Smooth muscle cell (in vitro differentiated cells): ENCODE data around the gene ZDHHC7. TPM values are rescaled to one million over a fixed set of nuclear protein-coding genes. Genes with fewer than 3 reads are reported as not detected.

Experiments
- DNase-seq: peaks from one replicate; lab custom pipeline; 2025; ENCODE audit not compliant: unreplicated experiment; lab: John Stamatoyannopoulos, UW
- H2AFZ ChIP-seq: fragments of 200-600 bp; sonication (generic); 2 replicates; pipeline ENCODE4 v1.6.0; 2016; ENCODE audit warnings: antibody characterized with exemption, low read depth, mild to moderate bottlenecking
- H3F3A ChIP-seq: fragments of 200-600 bp; sonication (generic); 2 replicates; pipeline ENCODE4 v1.6.0; 2017; ENCODE audit warnings: antibody characterized with exemption, low read depth
- H3K27ac ChIP-seq: fragments of 200-600 bp; sonication (generic); 2 replicates; pipeline ENCODE4 v1.5.1; 2016; ENCODE audit warnings: low read depth, mild to moderate bottlenecking
- H3K27me3 ChIP-seq: fragments of 200-600 bp; sonication (generic); 2 replicates; pipeline ENCODE4 v1.6.1; 2016; ENCODE audit warnings: low read depth, mild to moderate bottlenecking
- H3K36me3 ChIP-seq: fragments of 200-600 bp; sonication (generic); 2 replicates; pipeline ENCODE4 v1.5.1; 2016; ENCODE audit warnings: low read depth
- H3K4me1 ChIP-seq: fragments of 200-600 bp; sonication (generic); 2 replicates; pipeline ENCODE4 v1.5.1; 2016; ENCODE audit warnings: low read depth
- H3K4me2 ChIP-seq: fragments of 200-600 bp; sonication (generic); 2 replicates; pipeline ENCODE4 v1.6.0; 2016; ENCODE audit warnings: mild to moderate bottlenecking
- H3K4me3 ChIP-seq: fragments of 200-600 bp; sonication (generic); 2 replicates; pipeline ENCODE4 v1.5.1; 2016; ENCODE audit warnings: mild to moderate bottlenecking
- H3K79me2 ChIP-seq: fragments of 200-600 bp; sonication (generic); 2 replicates; pipeline ENCODE4 v1.6.0; 2016; ENCODE audit warnings: low read depth, mild to moderate bottlenecking
- H3K9ac ChIP-seq: fragments of 200-600 bp; sonication (generic); 2 replicates; pipeline ENCODE4 v1.6.0; 2016; ENCODE audit warnings: low read depth
- H3K9me3 ChIP-seq: fragments of 200-600 bp; sonication (generic); replicated peaks from 2 replicates; pipeline ENCODE4 v1.5.1; 2016; ENCODE audit warnings: low read depth
- H4K20me1 ChIP-seq: fragments of 200-600 bp; sonication (generic); 2 replicates; pipeline ENCODE4 v1.6.0; 2016; ENCODE audit warnings: low read depth
- WGBS: methylation state at CpG from one replicate; pipeline ENCODE4 v1.1.7; 2016; ENCODE audit warnings: low lambda C conversion rate; 5-methylcytosine and 5-hydroxymethylcytosine counted together
- polyA plus RNA-seq: library from polyadenylated mRNA; unstranded; fragments of >200 nt; fragmentation: Nextera tagmentation; extraction: Ambion mirVana; gene quantifications from 2 replicates; pipeline ENCODE4 v1.2.1, GENCODE V29; 2016
- total RNA-seq: library from RNA; depleted of rRNA; stranded (reverse); fragments of >200 nt; gene quantifications from 2 replicates; pipeline ENCODE4 v1.2.3, GENCODE V29; 2014
- TF ChIP-seq, protein P1 (sequence below): fragments of 200-600 bp; sonication (generic); IDR thresholded peaks from 2 replicates; pipeline ENCODE4 v1.5.1; 2017; ENCODE audit warnings: borderline replicate concordance, mild to moderate bottlenecking, antibody characterized with exemption; ENCODE audit not compliant: insufficient read depth, poor library complexity, severe bottlenecking

Gene ZDHHC7, protein sequence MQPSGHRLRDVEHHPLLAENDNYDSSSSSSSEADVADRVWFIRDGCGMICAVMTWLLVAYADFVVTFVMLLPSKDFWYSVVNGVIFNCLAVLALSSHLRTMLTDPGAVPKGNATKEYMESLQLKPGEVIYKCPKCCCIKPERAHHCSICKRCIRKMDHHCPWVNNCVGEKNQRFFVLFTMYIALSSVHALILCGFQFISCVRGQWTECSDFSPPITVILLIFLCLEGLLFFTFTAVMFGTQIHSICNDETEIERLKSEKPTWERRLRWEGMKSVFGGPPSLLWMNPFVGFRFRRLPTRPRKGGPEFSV
- total RNA-seq, result 35.3 and 39.1 TPM in 2 replicates
- polyA plus RNA-seq, result 31.9 and 42.9 TPM in 2 replicates

DNA sequence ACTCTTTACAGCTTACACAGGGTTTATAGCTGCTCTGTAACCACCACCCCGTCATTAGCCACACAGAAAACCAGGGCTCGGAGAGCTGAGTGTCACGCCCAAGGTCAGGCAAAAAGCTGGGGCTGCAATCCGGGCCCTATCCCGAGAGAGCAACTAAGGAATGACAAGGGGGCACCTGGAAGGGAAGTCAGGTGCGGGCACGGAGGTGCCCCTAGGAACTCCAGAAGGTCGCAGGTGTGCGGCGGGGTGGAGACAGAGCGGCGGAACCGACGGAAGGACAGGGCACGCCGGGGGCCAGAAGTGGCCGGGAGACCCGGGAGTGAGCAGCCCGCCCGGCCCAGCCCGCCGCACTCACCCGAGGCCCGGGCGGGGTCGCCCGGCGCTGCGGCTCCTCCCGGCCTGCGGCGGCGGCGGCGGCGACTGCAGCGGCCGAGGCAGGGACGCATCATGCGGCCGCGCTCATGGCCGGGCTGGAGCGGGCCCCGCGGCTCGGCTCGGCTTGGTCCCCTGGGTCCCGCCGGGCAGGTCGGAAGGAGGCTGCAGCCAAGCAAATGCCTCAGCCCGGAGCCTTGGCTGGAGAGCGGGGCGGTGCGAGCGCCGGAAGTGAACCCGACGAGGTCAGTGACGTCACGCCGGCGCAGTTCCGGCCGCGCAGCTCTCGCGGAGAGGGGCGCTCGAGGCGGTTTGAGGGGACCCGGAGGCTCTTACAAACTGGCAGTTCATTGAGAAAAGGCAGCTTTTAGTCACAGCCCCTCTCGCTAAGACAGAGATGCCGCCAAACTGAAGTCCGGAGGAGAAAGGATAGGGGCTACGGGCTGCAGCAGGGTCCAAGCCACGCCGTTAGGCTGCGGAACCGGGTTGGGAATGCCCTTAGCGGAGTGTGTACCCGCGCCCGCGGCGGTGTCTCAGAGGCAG lies at the start of gene ZDHHC7:
TSS of gene ZDHHC7 (minus strand) at position 605 of the 915 bp plus-strand sequence. CDS start 20,917 bp downstream, outside the sequence.
- Histone ChIP-seq H3K4me2 (peak within 1 kb of the TSS; percentile 93), H3K4me1 (peaks cover 9% of the 10 kb centered on the region), H3K27me3 (no peaks in the 10 kb centered on the region), H3K79me2 (peaks cover 49% of the 10 kb centered on the region), H3K4me3 (peak within 1 kb of the TSS; percentile 78), H3K9ac (peak within 1 kb of the TSS; percentile 91), H3K27ac (peak within 1 kb of the TSS; percentile 96), H3K9me3 (no peaks in the 10 kb centered on the region), H3F3A (no peaks in the 10 kb centered on the region), H4K20me1 (peaks cover 34% of the 10 kb centered on the region), H3K36me3 (no peaks in the 10 kb centered on the region), H2AFZ (peak within 1 kb of the TSS; percentile 91)
- TF ChIP-seq, protein P1, sequence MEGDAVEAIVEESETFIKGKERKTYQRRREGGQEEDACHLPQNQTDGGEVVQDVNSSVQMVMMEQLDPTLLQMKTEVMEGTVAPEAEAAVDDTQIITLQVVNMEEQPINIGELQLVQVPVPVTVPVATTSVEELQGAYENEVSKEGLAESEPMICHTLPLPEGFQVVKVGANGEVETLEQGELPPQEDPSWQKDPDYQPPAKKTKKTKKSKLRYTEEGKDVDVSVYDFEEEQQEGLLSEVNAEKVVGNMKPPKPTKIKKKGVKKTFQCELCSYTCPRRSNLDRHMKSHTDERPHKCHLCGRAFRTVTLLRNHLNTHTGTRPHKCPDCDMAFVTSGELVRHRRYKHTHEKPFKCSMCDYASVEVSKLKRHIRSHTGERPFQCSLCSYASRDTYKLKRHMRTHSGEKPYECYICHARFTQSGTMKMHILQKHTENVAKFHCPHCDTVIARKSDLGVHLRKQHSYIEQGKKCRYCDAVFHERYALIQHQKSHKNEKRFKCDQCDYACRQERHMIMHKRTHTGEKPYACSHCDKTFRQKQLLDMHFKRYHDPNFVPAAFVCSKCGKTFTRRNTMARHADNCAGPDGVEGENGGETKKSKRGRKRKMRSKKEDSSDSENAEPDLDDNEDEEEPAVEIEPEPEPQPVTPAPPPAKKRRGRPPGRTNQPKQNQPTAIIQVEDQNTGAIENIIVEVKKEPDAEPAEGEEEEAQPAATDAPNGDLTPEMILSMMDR, result no peak
- WGBS, result under 1% methylated on average over 75 of the region's 86 CpGs
- DNase-seq, result peak; percentile 55

DNA sequence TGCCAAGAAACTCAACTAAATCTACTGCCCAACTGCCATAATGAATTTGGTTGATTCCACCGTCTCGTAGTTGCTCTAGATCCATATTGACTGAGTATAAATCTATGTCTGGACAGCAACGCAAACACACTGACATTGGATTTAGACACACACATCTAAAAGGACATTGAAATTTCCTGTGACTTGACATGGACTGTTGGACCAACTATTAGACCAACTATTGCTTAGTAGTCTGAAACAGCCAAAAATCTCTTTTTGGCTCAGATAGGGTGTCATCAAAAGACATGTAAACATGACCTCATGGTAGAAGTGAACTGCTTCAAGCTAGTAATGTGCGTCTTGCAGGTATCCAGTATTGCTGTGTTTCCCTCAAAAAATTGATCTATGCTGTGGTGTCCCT lies 47.6 kb upstream of the ZDHHC7 start:
- Histone ChIP-seq H2AFZ (no peak overlapping the region), H3K9me3 (no peaks in the 10 kb centered on the region), H3K4me2 (no peak overlapping the region), H3F3A (no peaks in the 10 kb centered on the region), H3K4me3 (no peak overlapping the region), H3K9ac (no peak overlapping the region), H3K79me2 (no peaks in the 10 kb centered on the region), H3K4me1 (peaks cover 7% of the 10 kb centered on the region), H3K27me3 (no peaks in the 10 kb centered on the region), H3K36me3 (no peaks in the 10 kb centered on the region), H4K20me1 (peaks cover 55% of the 10 kb centered on the region), H3K27ac (no peak overlapping the region)
- 97% methylated on average over 4 of the region's 4 CpGs for WGBS
- TF ChIP-seq, protein P1, result no peak
- DNase-seq, result no peak

DNA sequence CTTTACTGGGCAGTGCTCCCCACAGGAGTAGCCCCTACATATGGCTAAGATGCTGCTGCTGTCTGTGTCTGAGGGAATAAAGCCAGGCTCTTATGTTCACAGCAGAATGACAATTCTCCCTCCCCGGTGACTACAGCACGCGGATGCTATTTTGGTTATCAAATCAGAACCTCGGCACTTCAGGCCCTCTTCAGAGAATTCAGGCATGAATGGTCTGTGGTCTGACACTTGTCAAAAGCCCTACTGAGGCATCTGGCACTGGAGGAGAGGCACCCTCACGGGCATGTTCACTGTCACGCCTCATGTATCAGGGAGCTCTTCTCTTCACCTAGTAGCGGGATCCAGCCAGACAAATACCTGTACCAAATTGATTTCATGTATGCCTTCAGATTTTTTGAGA lies 46.6 kb upstream of the ZDHHC7 start:
- no peaks in the 10 kb centered on the region for H3K9me3 ChIP-seq
- H2AFZ ChIP-seq, result no peak overlapping the region
- no peak overlapping the region for H3K27ac ChIP-seq
- 95% methylated on average over 7 of the region's 7 CpGs for WGBS
- peaks cover 61% of the 10 kb centered on the region for H4K20me1 ChIP-seq
- no peak for DNase-seq
- peaks cover 7% of the 10 kb centered on the region for H3K4me1 ChIP-seq
- no peaks in the 10 kb centered on the region for H3K79me2 ChIP-seq
- no peaks in the 10 kb centered on the region for H3K27me3 ChIP-seq
- TF ChIP-seq, protein P1, result no peak
- no peak overlapping the region for H3K9ac ChIP-seq
- H3K36me3 ChIP-seq, result no peaks in the 10 kb centered on the region
- H3K4me2 ChIP-seq, result no peak overlapping the region
- H3K4me3 ChIP-seq, result no peak overlapping the region
- no peaks in the 10 kb centered on the region for H3F3A ChIP-seq
